AG04450 (cell line): ENCODE results near the gene AUNIP. TPM values are rescaled to one million over a fixed set of nuclear protein-coding genes. Genes with fewer than 3 reads are reported as not detected.

Source experiments
- CTCF ChIA-PET: fragments of 300-600, 350-600 bp; formaldehyde crosslinking; extraction: SDS; loops from one replicate; lab custom pipeline; 2022; ENCODE audit warnings: antibody characterized with exemption, inconsistent platforms; lab: Charles Lee
- POLR2A ChIA-PET: fragments of 350-600 bp; formaldehyde crosslinking; extraction: SDS; loops from one replicate; lab custom pipeline; 2021; ENCODE audit warnings: antibody characterized with exemption, inconsistent platforms; lab: Yijun Ruan, JAX
- DNase-seq: peaks from one replicate; pipeline ENCODE4 v3.0.0-alpha.2; 2011; ENCODE audit warnings: low read depth, low spot score
- H3K27ac ChIP-seq: one replicate; pipeline ENCODE4 v1.5.1; 2012; ENCODE audit warnings: low read depth, low read length, control low read depth
- H3K27me3 ChIP-seq: one replicate; pipeline ENCODE4 v1.6.0; 2012; ENCODE audit warnings: low read length; ENCODE audit not compliant: control insufficient read depth, insufficient read depth
- H3K4me3 ChIP-seq: 2 replicates; pipeline ENCODE4 v1.5.1; 2011; ENCODE audit warnings: mild to moderate bottlenecking, low read depth, low read length, control low read depth
- H3K9me3 ChIP-seq: 2 replicates; pipeline ENCODE4 v1.5.1; 2012; ENCODE audit warnings: low read length; ENCODE audit not compliant: control insufficient read depth, insufficient read depth
- CTCF ChIP-seq: IDR thresholded peaks from 2 replicates; pipeline ENCODE4 v1.5.1; 2011; ENCODE audit warnings: low read depth, low read length, control low read depth, inconsistent platforms
- polyA plus RNA-seq: library from polyadenylated mRNA; depleted of rRNA; stranded (reverse); fragments of >200 nt; gene quantifications from 2 replicates; pipeline ENCODE4 v1.2.3, GENCODE V29; 2011

The AUNIP gene
- polyA plus RNA-seq, 1 experiment: 0.97 TPM

- no peak for DNase-seq
- no peak for TF ChIP-seq CTCF
- no peak overlapping the region for H3K27ac ChIP-seq
- CTCF ChIA-PET: interaction anchor here (0.6 to 5.8 kb wide), 5 partner anchors 11 to 310 kb away, joined by 3 to 67 read pairs (median 7); partner anchors contain the start of gene PAFAH2
- no peaks in the 10 kb centered on the region for H3K27me3 ChIP-seq
- POLR2A ChIA-PET: no interaction called here
- no peaks in the 10 kb centered on the region; the same call in 1 of the 2 replicates for H3K9me3 ChIP-seq
- no peak overlapping the region for H3K4me3 ChIP-seq
Observed at GRCh38 chr1:25809283-25809926, 49.9 kb downstream of the AUNIP start.

GRCh38 chr1:25808481-25809244 is 50.6 kb downstream of the AUNIP start:
- no peak for TF ChIP-seq CTCF
- Histone ChIP-seq H3K27me3 (no peaks in the 10 kb centered on the region), H3K27ac (no peak overlapping the region), H3K4me3 (no peak overlapping the region), H3K9me3 (no peaks in the 10 kb centered on the region; the same call in 1 of the 2 replicates)
- ChIA-PET CTCF (interaction anchor here (1.9 to 5.8 kb wide), 3 partner anchors 11 to 288 kb away, joined by 7 to 67 read pairs (median 10); no protein-coding TSS in a partner anchor), POLR2A (no interaction called here)
- no peak for DNase-seq

DNA sequence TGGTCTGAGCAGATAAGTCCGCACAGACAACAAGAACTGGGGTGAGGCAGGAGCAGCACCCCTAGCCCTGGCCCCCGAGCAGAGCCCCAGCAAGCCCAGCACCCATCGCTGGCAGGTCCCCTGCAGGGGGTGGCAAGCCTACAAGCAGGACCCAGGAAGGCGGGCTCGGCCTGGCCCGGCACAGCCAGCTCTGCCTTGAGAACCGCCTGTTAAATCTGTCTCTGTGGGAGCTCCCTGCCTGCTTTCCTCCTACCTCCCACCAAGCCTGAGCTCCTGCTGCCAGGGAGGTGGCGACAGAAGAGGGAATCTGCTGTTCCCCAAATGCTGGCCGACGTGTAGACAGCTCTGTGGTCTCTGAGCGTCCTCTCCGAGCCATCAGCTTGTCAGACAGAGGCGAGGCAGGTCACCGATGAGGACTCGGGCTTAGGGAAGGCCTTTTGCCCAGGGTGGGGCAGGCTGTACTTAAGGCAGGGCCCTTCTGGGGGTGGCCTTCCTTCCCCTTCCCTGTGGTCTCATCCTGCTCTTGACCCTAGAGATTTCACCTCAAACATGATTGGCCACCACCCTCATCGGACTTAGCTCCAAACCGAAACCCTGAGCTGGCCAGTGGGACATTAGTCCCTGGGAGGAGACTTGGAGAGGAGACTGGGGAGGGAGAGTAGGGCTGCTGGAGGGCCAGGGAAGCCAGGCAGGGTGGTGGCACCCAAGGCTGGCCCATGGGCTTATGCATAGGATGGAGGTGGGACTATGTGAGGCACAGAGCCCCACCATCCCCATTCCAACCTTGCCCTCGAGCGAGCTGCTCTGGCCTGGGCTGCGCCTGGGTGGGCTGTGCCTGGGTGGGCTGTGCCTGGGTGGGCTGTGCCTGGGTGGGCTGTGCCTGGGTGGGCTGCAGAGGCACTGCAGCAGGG is 51.5 kb downstream of the AUNIP start:
- no peak overlapping the region for H3K27ac ChIP-seq
- H3K4me3 ChIP-seq: no peak overlapping the region
- H3K27me3 ChIP-seq: no peaks in the 10 kb centered on the region
- DNase-seq: no peak
- H3K9me3 ChIP-seq: no peaks in the 10 kb centered on the region; the same call in 1 of the 2 replicates
- ChIA-PET POLR2A (no interaction called here), CTCF (interaction anchor here (1.3 to 5.8 kb wide), 2 partner anchors 10 to 198 kb away, joined by 3 to 67 read pairs; no protein-coding TSS in a partner anchor)
- no peak for TF ChIP-seq CTCF

DNA sequence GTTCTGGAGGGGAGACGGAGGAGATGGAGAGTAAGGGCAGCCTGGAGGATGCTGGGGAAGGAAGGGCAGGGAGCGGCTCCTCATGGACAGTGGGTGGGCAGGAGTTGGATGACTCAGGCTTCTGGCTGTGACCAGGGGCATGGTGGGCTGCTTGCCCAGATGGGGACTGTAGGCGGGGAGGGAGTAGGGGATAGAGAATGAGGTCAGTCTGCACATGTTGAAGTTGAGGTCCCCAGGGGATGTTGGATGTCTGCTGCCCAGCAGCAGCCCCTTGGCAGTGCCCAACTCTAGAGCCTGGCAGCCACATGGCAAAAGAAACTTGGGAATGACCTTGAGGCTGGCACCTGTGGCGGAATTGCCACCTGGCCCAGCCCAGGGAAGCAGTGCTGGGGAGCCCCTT is 52.8 kb downstream of the AUNIP start:
- Histone ChIP-seq H3K9me3 (no peaks in the 10 kb centered on the region; the same call in 1 of the 2 replicates), H3K4me3 (no peak overlapping the region), H3K27ac (no peak overlapping the region), H3K27me3 (no peaks in the 10 kb centered on the region)
- no peak for TF ChIP-seq CTCF
- DNase-seq: no peak
- CTCF ChIA-PET: interaction anchor here (1.3 to 5.8 kb wide), 2 partner anchors 9 to 197 kb away, joined by 3 to 67 read pairs; no protein-coding TSS in a partner anchor
- POLR2A ChIA-PET: interaction anchor here (0.7 kb wide), 1 partner anchor 287 kb away, joined by 3 read pairs; no protein-coding TSS in a partner anchor
